Measurements from ENCODE around the gene IGSF1.

GRCh38 chrX:131262738-131263679, 26.1 kb downstream of the IGSF1 start:
- TF ChIP-seq, protein P1, sequence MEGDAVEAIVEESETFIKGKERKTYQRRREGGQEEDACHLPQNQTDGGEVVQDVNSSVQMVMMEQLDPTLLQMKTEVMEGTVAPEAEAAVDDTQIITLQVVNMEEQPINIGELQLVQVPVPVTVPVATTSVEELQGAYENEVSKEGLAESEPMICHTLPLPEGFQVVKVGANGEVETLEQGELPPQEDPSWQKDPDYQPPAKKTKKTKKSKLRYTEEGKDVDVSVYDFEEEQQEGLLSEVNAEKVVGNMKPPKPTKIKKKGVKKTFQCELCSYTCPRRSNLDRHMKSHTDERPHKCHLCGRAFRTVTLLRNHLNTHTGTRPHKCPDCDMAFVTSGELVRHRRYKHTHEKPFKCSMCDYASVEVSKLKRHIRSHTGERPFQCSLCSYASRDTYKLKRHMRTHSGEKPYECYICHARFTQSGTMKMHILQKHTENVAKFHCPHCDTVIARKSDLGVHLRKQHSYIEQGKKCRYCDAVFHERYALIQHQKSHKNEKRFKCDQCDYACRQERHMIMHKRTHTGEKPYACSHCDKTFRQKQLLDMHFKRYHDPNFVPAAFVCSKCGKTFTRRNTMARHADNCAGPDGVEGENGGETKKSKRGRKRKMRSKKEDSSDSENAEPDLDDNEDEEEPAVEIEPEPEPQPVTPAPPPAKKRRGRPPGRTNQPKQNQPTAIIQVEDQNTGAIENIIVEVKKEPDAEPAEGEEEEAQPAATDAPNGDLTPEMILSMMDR (CRISPR knock-in tag; IDR thresholded peaks at IDR 0.05) = peak; percentile 83
- TF ChIP-seq MLX (CRISPR knock-in tag; IDR thresholded peaks at IDR 0.05) (no peak), TAF1 (CRISPR knock-in tag; IDR thresholded peaks at IDR 0.05) (no peak), POLR2A (IDR thresholded peaks at IDR 0.05; ENCODE audit: insufficient read depth in 1 of 2, low read depth in 2 of 2, low read length in 2 of 2) (no peak), SP1 (IDR thresholded peaks at IDR 0.05) (no peak), SP1 (CRISPR knock-in tag; IDR thresholded peaks at IDR 0.05) (no peak), ZNF263 (CRISPR knock-in tag; IDR thresholded peaks at IDR 0.05) (no peak), CBX2 (IDR thresholded peaks at IDR 0.05; ENCODE audit: low read depth, low read length) (no peak), CBX2 (CRISPR knock-in tag; IDR thresholded peaks at IDR 0.05; ENCODE audit: low read depth) (no peak), NFATC3 (CRISPR knock-in tag; IDR thresholded peaks at IDR 0.05) (no peak), FOXJ3 (CRISPR knock-in tag; IDR thresholded peaks at IDR 0.05; ENCODE audit: borderline replicate concordance) (no peak), SNRNP70 (IDR thresholded peaks at IDR 0.05; ENCODE audit: low read depth, low read length) (no peak), ZSCAN31 (CRISPR knock-in tag; IDR thresholded peaks at IDR 0.05; ENCODE audit: low read depth) (no peak)

All from HepG2 (cell line).